HG03442 (cell line): ENCODE results near the gene GALE.
A peak's percentile ranks its signal among the peaks of the same experiment; 100 is the strongest.

ENCODE experiments used
- ATAC-seq: cut with Tn5 transposase; IDR thresholded peaks from one replicate; pipeline ENCODE4 v1.9.1; 2021; ENCODE audit warnings: mild to moderate bottlenecking, moderate library complexity; ENCODE audit not compliant: unreplicated experiment

GALE gene

DNA sequence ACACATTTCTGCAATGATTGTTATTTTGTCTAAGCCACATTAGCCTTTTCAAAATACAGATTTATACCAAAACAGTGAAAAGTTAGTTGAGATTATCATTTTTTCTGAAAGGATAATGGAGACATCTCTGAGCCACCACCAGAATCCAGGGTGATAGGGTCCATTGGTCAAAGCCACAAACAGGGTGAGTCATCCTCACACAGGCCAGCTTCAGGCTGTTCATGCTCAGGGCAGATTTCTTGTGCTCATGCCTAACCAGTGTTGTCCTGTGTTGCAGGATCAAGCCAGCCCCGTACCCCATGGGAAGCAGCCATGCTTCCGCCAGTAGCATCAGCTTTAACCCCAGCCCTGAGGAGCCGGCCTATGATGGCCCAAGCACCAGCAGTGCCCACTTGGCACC lies 43.9 kb downstream of the GALE start:
- no peak for ATAC-seq

DNA sequence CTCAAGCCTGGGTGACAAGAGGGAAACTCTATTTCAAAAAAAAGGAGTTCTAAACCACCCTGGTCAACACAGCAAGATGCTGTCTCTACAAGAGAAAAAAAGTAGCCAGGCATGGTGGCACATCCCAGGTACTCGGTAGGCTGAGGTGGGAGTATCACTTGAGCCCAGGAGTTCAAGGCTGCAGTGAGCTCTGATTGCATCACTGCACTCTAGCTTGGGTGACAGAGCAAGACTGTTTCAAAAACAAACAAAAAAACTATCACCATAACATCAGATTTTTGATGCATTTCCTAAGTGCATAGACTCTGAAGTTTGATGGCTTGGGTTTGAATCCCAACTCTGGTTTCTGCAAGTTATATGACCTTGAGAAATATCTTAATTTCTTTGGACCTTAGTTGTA lies 47.6 kb downstream of the GALE start:
- no peak for ATAC-seq

DNA sequence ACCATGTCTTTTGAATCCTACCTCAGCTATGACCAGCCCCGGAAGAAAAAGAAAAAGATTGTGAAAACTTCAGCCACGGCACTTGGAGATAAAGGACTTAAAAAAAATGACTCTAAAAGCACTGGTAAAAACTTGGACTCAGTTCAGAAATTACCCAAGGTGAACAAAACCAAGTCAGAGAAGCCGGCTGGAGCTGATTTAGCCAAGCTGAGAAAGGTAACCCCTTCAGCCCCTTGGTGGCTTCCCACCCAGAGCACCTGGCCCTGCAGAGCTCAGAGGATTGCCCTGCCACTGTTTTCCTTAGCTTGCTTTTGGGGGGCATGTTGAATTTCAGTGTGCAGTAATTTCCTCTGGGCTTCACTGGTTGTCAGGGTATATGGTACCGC lies 48.7 kb downstream of the GALE start:
- no peak for ATAC-seq

DNA sequence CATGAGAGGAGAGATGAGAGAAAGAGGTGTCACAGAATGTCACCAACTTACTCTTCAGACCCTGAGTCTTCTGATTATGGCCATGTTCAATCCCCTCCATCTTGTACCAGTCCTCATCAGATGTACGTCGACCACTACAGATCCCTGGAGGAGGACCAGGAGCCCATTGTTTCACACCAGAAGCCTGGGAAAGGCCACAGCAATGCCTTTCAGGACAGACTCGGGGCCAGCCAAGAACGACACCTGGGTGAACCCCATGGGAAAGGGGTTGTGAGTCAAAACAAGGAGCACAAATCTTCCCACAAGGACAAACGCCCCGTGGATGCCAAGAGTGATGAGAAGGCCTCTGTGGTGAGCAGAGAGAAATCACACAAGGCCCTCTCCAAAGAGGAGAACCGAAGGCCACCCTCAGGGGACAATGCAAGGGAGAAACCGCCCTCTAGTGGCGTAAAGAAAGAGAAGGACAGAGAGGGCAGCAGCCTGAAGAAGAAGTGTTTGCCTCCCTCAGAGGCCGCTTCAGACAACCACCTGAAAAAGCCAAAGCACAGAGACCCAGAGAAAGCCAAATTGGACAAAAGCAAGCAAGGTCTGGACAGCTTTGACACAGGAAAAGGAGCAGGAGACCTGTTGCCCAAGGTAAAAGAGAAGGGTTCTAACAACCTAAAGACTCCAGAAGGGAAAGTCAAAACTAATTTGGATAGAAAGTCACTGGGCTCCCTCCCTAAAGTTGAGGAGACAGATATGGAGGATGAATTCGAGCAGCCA lies 49.3 kb downstream of the GALE start:
- peak; percentile 49 for ATAC-seq

DNA sequence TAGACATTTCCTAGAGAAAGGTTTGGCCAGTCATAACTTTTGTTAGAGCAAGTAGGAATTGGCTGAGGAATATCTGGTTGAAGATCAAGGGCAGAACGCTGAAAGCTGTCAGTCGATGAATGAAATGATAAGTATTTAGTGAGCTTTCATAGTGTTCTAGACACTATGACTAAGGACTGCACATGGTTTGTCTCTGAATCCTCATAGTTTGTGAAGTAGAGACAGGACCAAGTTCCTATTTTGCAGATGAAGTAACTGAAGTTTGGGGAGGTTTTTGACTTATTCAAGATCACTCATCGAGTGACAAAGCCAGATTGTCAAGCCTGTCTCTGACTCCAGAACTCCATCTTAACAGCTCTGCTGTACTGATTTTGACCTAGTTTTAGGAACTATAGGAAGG lies 52.5 kb downstream of the GALE start:
- no peak for ATAC-seq
